NK-92 (cell line): Measurements from ENCODE around the gene NUDT9.
"Not testable (repeated sequence)": the region's sequence is repeated elsewhere in the genome, so short reads cannot be mapped to it uniquely, and the experiment has no call there.

Source experiments
- DNase-seq: peaks from one replicate; lab custom pipeline; 2025; ENCODE audit not compliant: unreplicated experiment; lab: John Stamatoyannopoulos, UW

NUDT9 gene

GRCh38 chr4:87461281-87461700, 38.9 kb downstream of the NUDT9 start:
- DNase-seq: no peak

- no peak for DNase-seq
Measured at GRCh38 chr4:87462102-87462501, 39.7 kb downstream of the NUDT9 start.

GRCh38 chr4:87465739-87466366, 43.5 kb downstream of the NUDT9 start:
- DNase-seq: no peak

- DNase-seq: no peak
Measured at GRCh38 chr4:87469390-87469789, 47.0 kb downstream of the NUDT9 start.

GRCh38 chr4:87476934-87477333, 54.6 kb downstream of the NUDT9 start:
- DNase-seq: no peak

- DNase-seq: no peak
Measured at GRCh38 chr4:87478732-87479250, 56.4 kb downstream of the NUDT9 start.

- DNase-seq: no peak
Measured at GRCh38 chr4:87481377-87481776, 59.0 kb downstream of the NUDT9 start.

- not testable (repeated sequence) for DNase-seq
Measured at GRCh38 chr4:87483247-87483646, 60.9 kb downstream of the NUDT9 start.

- not testable (repeated sequence) for DNase-seq
Measured at GRCh38 chr4:87488666-87489065, 66.3 kb downstream of the NUDT9 start.

- no peak for DNase-seq
Measured at GRCh38 chr4:87489678-87490077, 67.3 kb downstream of the NUDT9 start.

- DNase-seq: no peak
Measured at GRCh38 chr4:87490664-87491369, 68.4 kb downstream of the NUDT9 start.

- DNase-seq: no peak
Measured at GRCh38 chr4:87491436-87491835, 69.1 kb downstream of the NUDT9 start.

- DNase-seq: not testable (repeated sequence)
Measured at GRCh38 chr4:87491851-87492250, 69.5 kb downstream of the NUDT9 start.

GRCh38 chr4:87493115-87493514, 70.7 kb downstream of the NUDT9 start:
- DNase-seq: no peak

- no peak for DNase-seq
Measured at GRCh38 chr4:87497159-87497558, 74.8 kb downstream of the NUDT9 start.

GRCh38 chr4:87497578-87497977, 75.2 kb downstream of the NUDT9 start:
- no peak for DNase-seq

- no peak for DNase-seq
Measured at GRCh38 chr4:87498446-87498900, 76.1 kb downstream of the NUDT9 start.

- no peak for DNase-seq
Measured at GRCh38 chr4:87499403-87500091, 77.2 kb downstream of the NUDT9 start.

- no peak for DNase-seq
Measured at GRCh38 chr4:87500092-87500462, 77.7 kb downstream of the NUDT9 start.

- DNase-seq: no peak
Measured at GRCh38 chr4:87502580-87503238, 80.3 kb downstream of the NUDT9 start.

- no peak for DNase-seq
Measured at GRCh38 chr4:87505862-87506261, 83.5 kb downstream of the NUDT9 start.
